Immature natural killer cell (primary cell): ENCODE measurements around the gene NFYC. TPM values are rescaled to one million over a fixed set of nuclear protein-coding genes. Genes with fewer than 3 reads are reported as not detected.

ENCODE experiments used
- DNase-seq, 3 donors: peaks; one replicate each; pipeline ENCODE4 v3.0.0; 2022; ENCODE audit warnings: mixed read lengths in 1 of 3
- H3K27ac Mint-ChIP-seq, 6 donors: one replicate each; pipeline ENCODE4 v1.8.0; 2020; ENCODE audit warnings: mixed read lengths in 6 of 6, mild to moderate bottlenecking in 5 of 6, inconsistent platforms in 4 of 6, moderate library complexity in 3 of 6
- H3K27me3 Mint-ChIP-seq, 3 donors: one replicate each; pipeline ENCODE4 v1.8.0; 2020 to 2021; ENCODE audit warnings: low read depth in 3 of 3, mild to moderate bottlenecking in 3 of 3, mixed read lengths in 3 of 3, moderate library complexity in 3 of 3, inconsistent platforms in 1 of 3
- H3K36me3 Mint-ChIP-seq, 3 donors: one replicate each; pipeline ENCODE4 v1.8.0; 2020; ENCODE audit warnings: mixed read lengths in 3 of 3, inconsistent platforms in 2 of 3, mild to moderate bottlenecking in 2 of 3
- H3K4me1 Mint-ChIP-seq, 2 donors: one replicate each; pipeline ENCODE4 v1.8.0; 2020; ENCODE audit warnings: inconsistent platforms in 2 of 2, mild to moderate bottlenecking in 2 of 2, mixed read lengths in 2 of 2, moderate library complexity in 1 of 2
- H3K4me3 Mint-ChIP-seq, 5 donors: one replicate each; pipeline ENCODE4 v1.8.0; 2020; ENCODE audit warnings: mild to moderate bottlenecking in 5 of 5, mixed read lengths in 5 of 5, inconsistent platforms in 3 of 5, moderate library complexity in 3 of 5
- H3K9me3 Mint-ChIP-seq, 6 donors: one replicate each; pipeline ENCODE4 v1.8.0; 2020; ENCODE audit warnings: mild to moderate bottlenecking in 6 of 6, mixed read lengths in 6 of 6, inconsistent platforms in 4 of 6, moderate library complexity in 3 of 6
- polyA plus RNA-seq, 3 donors: library from polyadenylated mRNA; unstranded; fragments of 300-500 nt; fragmentation: Illumina TruSeq; gene quantifications; one replicate each; pipeline ENCODE4 v1.2.3, GENCODE V29; 2021

The NFYC gene
- polyA plus RNA-seq, 3 donors from 2014 or later, result 33.8 to 66.0 (median 53.4) TPM

DNA sequence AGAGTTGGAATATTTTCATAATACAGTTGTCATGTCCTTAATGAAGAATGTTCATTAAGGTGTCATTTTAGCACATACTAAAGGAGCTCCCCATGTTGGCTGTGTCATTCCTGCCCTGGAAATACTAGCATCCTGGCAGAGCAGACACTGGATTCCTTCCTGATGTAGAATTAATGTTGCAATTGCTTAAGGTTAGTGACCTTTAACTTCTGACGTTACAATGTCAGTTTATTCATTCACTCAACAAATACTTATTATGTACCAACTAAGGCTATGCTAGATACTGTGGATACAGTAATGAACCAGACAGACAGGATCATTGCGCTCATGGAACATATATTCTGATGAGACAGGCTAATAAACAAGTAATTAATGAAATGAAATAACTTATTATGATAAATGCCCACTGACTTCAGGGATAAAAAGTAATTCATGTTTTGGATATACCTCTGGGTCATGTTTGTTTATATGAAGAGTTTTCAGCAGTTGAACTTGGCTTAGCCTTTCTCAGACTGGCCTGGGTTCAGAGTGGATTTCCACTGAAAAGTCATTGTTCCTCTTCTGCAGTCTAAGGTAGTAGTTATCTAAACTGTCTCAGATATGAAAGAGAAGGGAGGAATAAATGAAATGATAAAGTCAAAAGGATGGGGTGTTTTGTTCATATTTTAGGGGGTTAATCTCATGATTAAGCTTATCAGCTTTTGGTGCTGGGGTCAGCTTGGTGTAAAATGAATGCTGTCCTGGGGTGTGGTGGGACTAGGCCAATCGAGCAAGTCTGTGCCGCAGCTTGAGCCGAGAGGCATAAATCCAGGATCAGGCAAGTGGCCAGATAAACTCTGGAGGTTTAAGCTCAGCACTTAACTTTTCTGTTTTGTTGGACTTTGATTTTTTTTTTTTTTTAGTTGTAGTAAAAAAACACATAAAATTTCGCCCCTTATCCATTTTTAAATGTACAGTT, 48.8 kb downstream of the NFYC start:
- Mint-ChIP-seq H3K4me3 (no peak overlapping the region), H3K27me3 (peaks cover 0 to 2% (median 0%) of the 10 kb centered on the region in 3 donors), H3K9me3 (no peaks in the 10 kb centered on the region), H3K4me1 (peaks cover 25 to 64% of the 10 kb centered on the region in 2 donors), H3K36me3 (peaks cover 6 to 23% (median 10%) of the 10 kb centered on the region in 3 donors), H3K27ac (peak overlapping the region in 4 of 6 donors; percentile 8 to 62 (median 56))
- no peak for DNase-seq

GRCh38 chr1:40740997-40741736, 49.7 kb downstream of the NFYC start:
- Mint-ChIP-seq H3K27ac (no peak overlapping the region), H3K27me3 (peaks cover 0 to 2% (median 0%) of the 10 kb centered on the region in 3 donors), H3K36me3 (peaks cover 6 to 23% (median 10%) of the 10 kb centered on the region in 3 donors), H3K4me3 (no peak overlapping the region), H3K9me3 (no peaks in the 10 kb centered on the region), H3K4me1 (peaks cover 22 to 64% of the 10 kb centered on the region in 2 donors)
- DNase-seq, result no peak

DNA sequence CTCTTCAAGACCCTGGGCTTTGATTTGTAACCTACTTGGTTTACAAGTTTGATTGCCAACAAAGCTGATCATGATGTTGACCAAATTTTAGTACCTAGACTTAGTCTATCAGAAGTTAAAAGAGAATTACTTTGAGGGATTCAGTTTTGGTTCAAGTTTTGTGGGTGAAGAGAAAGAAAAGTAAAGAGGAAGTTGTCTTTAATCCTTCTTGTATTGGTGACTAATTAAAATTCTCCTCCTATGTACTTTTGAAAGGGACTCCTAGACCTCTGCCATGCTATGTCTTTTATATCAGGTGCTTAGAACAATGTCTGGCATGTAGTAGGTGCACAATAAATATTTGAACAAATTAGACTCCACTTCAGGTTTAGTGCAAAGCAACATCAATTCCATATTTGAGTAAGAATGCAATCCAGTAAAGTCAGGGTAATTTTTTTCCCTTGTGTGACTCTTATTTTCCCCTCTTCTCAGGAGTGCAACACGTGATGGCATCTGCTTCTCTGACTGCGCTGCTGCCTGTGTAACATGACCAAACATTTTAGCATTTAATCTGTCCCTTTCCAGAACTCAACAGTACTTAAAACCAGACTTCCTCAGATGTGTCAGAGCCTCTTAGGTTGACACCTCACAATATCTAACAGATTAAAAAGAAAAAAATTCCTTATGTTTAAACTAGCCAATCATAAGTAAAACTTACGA, 51.0 kb downstream of the NFYC start:
- Mint-ChIP-seq H3K4me1 (peaks cover 22 to 69% of the 10 kb centered on the region in 2 donors), H3K27me3 (peaks cover 0 to 2% (median 0%) of the 10 kb centered on the region in 3 donors), H3K4me3 (no peak overlapping the region), H3K27ac (peak overlapping the region in 5 of 6 donors; percentile 43 to 85 (median 62)), H3K36me3 (peaks cover 6 to 26% (median 10%) of the 10 kb centered on the region in 3 donors), H3K9me3 (no peaks in the 10 kb centered on the region)
- no peak for DNase-seq

- no peaks in the 10 kb centered on the region for H3K9me3 Mint-ChIP-seq
- peaks cover 22 to 69% of the 10 kb centered on the region in 2 donors for H3K4me1 Mint-ChIP-seq
- peaks cover 0 to 2% (median 0%) of the 10 kb centered on the region in 3 donors for H3K27me3 Mint-ChIP-seq
- H3K27ac Mint-ChIP-seq, result peak overlapping the region in 3 of 6 donors; percentile 4 to 57 (median 49)
- H3K4me3 Mint-ChIP-seq, result no peak overlapping the region
- H3K36me3 Mint-ChIP-seq, result peaks cover 6 to 27% (median 10%) of the 10 kb centered on the region in 3 donors
- no peak for DNase-seq
These were observed 51.9 kb downstream of the NFYC start for GRCh38 chr1:40743452-40743851.

DNA sequence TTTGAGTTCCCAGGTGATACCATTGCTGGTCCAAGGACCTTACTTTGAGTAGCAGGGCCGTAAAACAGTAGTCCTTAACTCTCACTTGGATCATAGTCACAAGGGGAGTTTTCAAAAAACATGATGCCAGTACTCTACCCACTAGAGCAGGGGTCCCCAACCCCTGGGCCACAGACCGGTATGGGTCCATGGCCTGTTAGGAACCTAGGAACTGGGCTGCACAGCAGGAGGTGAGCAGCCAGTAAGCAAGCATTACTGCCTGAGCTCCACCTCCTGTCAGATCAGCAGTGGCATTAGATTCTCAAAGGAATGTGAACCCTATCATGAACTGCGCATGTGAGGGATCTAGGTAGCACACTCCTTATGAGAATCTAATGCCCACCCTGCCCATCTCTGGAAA, 52.4 kb downstream of the NFYC start:
- Mint-ChIP-seq H3K36me3 (peaks cover 6 to 27% (median 6%) of the 10 kb centered on the region in 3 donors), H3K4me3 (no peak overlapping the region), H3K4me1 (peaks cover 20 to 68% of the 10 kb centered on the region in 2 donors), H3K27ac (peak overlapping the region in 2 of 6 donors; percentile 49 to 57), H3K27me3 (peaks cover 0 to 2% (median 0%) of the 10 kb centered on the region in 3 donors), H3K9me3 (no peaks in the 10 kb centered on the region)
- DNase-seq, result no peak

DNA sequence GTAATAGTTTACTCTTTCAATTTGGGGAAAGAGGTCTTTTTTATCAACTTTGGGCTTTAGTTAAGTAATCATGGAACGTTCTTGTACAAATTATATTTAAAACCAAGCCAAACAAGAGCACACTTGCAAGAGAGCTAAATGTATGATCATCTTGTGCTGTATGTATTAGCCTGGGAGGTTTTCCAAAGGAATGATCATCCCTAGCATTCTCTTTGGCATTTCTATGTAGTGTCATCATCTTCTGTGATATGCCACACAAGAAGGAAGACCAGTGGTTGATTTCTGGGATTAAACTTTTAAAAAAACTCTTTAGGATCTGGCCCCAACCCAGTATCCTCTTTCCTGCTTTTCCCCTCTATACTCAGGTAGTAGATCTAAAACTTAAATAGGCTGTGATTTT, 53.7 kb downstream of the NFYC start:
- Mint-ChIP-seq H3K27ac (peak overlapping the region in 2 of 6 donors; percentile 26 to 62), H3K4me3 (no peak overlapping the region), H3K36me3 (peaks cover 0 to 15% (median 10%) of the 10 kb centered on the region in 3 donors), H3K4me1 (peaks cover 18 to 58% of the 10 kb centered on the region in 2 donors), H3K27me3 (no peaks in the 10 kb centered on the region), H3K9me3 (no peaks in the 10 kb centered on the region)
- no peak for DNase-seq

DNA sequence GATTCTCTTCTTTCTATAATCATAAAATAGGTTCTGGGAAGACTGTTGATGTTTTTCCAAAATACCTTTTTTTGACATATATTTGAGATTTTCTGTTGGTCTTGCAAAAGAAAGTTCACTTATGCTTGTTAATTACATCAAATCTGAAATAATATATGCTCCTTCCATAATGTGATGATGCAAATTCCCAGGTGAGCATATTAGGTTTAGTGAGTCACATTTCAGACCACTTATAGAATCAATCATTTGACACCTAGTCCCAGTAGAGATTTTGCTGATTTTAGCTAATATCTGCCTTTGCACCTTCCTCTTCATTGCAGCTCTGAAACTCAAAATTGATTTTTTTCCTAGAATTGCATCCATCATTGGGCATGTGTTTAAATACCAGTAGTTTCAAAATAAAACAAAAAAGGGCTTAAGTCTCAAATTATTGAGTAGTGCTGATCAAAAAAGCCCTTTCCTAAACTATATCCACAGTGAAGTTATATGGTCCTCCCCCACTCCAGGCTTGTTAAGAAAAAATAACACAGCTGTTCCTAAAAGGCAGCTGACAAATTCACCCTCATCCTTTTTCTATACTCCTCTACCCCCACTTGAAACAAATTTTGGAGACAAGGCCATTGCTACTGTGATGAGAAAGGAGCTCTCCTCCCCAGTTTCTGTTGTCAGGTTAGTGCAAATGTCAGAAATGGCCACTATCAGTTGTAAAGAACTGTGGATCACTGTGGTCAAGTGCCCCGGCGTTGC, 55.0 kb downstream of the NFYC start:
- no peaks in the 10 kb centered on the region for H3K27me3 Mint-ChIP-seq
- H3K4me1 Mint-ChIP-seq, result peaks cover 16 to 57% of the 10 kb centered on the region in 2 donors
- H3K4me3 Mint-ChIP-seq, result no peak overlapping the region
- H3K27ac Mint-ChIP-seq, result peak overlapping the region in 2 of 6 donors; percentile 42 to 57
- H3K9me3 Mint-ChIP-seq, result no peaks in the 10 kb centered on the region
- H3K36me3 Mint-ChIP-seq, result peaks cover 9 to 22% (median 10%) of the 10 kb centered on the region in 3 donors
- no peak for DNase-seq

DNA sequence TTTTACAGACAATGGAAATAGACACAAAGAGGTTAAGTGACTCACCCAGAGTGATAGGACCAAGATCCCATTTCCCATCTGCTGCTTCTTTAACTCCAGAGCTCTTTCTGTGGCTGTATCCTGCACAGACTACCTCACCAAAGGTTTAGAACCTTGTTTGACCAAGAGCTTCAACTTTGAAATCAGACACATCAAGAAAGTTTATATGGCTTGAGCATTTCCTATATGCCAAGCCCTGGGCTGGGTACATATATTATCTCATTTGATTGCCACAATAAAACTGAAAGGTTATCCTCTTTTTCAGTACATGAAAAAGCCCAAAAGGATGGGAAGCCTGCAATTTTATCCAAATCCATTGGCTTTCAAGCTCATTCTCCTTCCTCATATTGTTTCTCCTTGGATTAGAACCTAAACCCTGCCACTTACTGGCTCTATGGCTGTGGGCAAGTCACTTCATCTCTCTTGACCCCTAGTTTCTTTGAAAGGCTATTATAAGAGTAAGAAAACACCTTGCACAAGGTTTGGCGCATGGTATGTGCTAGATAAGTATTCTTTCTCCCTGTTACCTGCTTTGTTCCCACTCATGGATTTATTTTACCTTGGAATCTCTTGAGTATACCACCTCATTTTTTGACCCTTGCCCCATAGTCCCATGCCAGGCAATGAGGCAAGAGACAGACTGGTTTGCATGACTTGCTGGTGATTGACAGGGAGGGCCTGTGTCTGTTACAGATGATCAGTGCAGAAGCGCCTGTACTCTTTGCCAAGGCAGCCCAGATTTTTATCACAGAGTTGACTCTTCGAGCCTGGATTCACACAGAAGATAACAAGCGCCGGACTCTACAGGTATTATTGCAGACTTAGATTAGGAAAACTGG, 57.6 kb downstream of the NFYC start:
- no peak overlapping the region for H3K4me3 Mint-ChIP-seq
- no peaks in the 10 kb centered on the region for H3K27me3 Mint-ChIP-seq
- H3K9me3 Mint-ChIP-seq, result no peaks in the 10 kb centered on the region
- H3K27ac Mint-ChIP-seq, result peak overlapping the region in 3 of 6 donors; percentile 4 to 36 (median 18)
- no peak for DNase-seq
- peaks cover 4 to 42% of the 10 kb centered on the region in 2 donors for H3K4me1 Mint-ChIP-seq
- peaks cover 16 to 36% (median 23%) of the 10 kb centered on the region in 3 donors for H3K36me3 Mint-ChIP-seq

DNA sequence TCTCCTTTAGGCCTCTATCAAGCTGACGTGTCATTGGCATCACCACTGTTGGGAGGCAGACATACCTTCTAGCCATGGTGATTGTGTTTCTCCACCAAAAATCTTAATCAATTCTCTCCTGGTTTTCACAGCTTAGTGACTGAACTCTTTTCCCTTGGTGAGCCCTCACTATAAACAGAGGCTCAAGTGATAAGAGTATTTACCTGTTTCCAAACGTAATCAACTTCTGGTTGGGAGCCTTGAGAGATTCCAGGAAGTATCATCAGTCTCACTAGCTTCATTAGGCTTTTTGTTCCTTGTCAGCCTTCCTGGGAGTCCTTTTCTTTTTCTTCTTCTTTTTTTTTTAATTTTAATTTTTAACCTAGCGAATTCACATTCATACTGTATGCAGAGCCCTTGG, 58.3 kb downstream of the NFYC start:
- Mint-ChIP-seq H3K27me3 (no peaks in the 10 kb centered on the region), H3K27ac (no peak overlapping the region), H3K4me1 (peaks cover 1 to 35% of the 10 kb centered on the region in 2 donors), H3K9me3 (no peaks in the 10 kb centered on the region), H3K4me3 (no peak overlapping the region), H3K36me3 (peaks cover 16 to 38% (median 27%) of the 10 kb centered on the region in 3 donors)
- DNase-seq, result no peak

- Mint-ChIP-seq H3K27ac (peak overlapping the region in 2 of 6 donors; percentile 20 to 36), H3K27me3 (no peaks in the 10 kb centered on the region), H3K36me3 (peaks cover 16 to 42% (median 28%) of the 10 kb centered on the region in 3 donors), H3K4me3 (no peak overlapping the region), H3K4me1 (peaks cover 1 to 28% of the 10 kb centered on the region in 2 donors), H3K9me3 (no peaks in the 10 kb centered on the region)
- no peak for DNase-seq
These were observed 59.0 kb downstream of the NFYC start for GRCh38 chr1:40750451-40750908.

DNA sequence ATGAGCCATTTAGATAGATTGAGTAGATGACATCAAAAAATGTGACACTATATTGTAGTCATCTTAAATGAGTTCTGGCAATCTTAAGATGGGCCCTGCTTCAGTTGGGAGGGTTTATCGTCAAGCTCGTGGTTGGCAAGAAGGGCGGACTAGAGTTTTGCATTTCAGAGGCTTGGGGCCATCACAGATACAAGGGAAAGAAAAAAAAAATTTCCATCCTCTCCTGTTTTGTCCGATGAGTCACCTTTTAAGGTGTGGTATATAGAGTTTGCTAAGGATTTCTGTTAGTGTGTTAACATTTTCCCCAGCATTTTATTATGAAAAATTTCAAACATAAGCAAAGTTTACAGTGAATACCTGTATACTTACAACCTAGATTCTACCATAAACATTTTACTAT, 60.3 kb downstream of the NFYC start:
- no peak for DNase-seq
- H3K27ac Mint-ChIP-seq, result peak overlapping the region in 2 of 6 donors; percentile 21 to 63
- H3K36me3 Mint-ChIP-seq, result peaks cover 21 to 48% (median 28%) of the 10 kb centered on the region in 3 donors
- H3K9me3 Mint-ChIP-seq, result no peaks in the 10 kb centered on the region
- H3K27me3 Mint-ChIP-seq, result no peaks in the 10 kb centered on the region
- H3K4me1 Mint-ChIP-seq, result peaks cover 0 to 15% of the 10 kb centered on the region in 2 donors
- no peak overlapping the region for H3K4me3 Mint-ChIP-seq
